HCT116 (cell line): ENCODE results near the gene FAM227B. TPM values are rescaled to one million over a fixed set of nuclear protein-coding genes. Genes with fewer than 3 reads are reported as not detected.

Experiments used
- ATAC-seq: fragments of 200-7000 bp; cut with Tn5 transposase; 2 replicates; pipeline ENCODE4 v1.9.1; 2020; ENCODE audit warnings: mild to moderate bottlenecking, moderate library complexity
- BruUV-seq: library from RNA; stranded (reverse); fragments of 400-500 nt; replicated peaks from 2 replicates; lab custom pipeline; 2021; lab: Mats Ljungman, UMichigan
- CTCF ChIA-PET: fragments of 300-600 bp; sonication (Branson Sonifier 250); formaldehyde crosslinking; loops from one replicate; lab custom pipeline; 2021; ENCODE audit warnings: antibody characterized with exemption; lab: Charles Lee
- POLR2A ChIA-PET: fragments of 300-600, 350-600 bp; sonication (Branson Sonifier 250); formaldehyde crosslinking; loops from one replicate; lab custom pipeline; 2021; ENCODE audit warnings: antibody characterized with exemption; lab: Charles Lee
- RAD21 ChIA-PET, 2 experiments: fragments of 300-600 bp; sonication (Branson Sonifier 250); formaldehyde crosslinking; loops; one replicate each; lab custom pipeline; 2023; ENCODE audit warnings: low total read pairs in 2 of 2; ENCODE audit not compliant: uncharacterized antibody in 2 of 2, unreplicated experiment in 2 of 2, low non-redundant PET in 1 of 2; lab: Charles Lee
- DNase-seq: peaks from one replicate; pipeline ENCODE4 v3.0.0-alpha.2; 2010; ENCODE audit warnings: low read depth, low spot score
- H2AFZ ChIP-seq: fragments of 200-600 bp; shearing (Covaris generic), sonication (generic); 2 replicates; pipeline ENCODE4 v1.6.1; 2017; ENCODE audit warnings: low read depth, mixed run types, mixed read lengths, antibody characterized with exemption, low read length; ENCODE audit not compliant: poor library complexity, severe bottlenecking
- H3K27ac ChIP-seq: 2 replicates; pipeline ENCODE4 v1.5.1; 2012; ENCODE audit warnings: low read depth, low read length
- H3K27me3 ChIP-seq: fragments of 200-600 bp; sonication (generic); 2 replicates; pipeline ENCODE4 v1.6.1; 2016; ENCODE audit warnings: mixed run types, low read length, mixed read lengths; ENCODE audit not compliant: insufficient read depth
- H3K36me3 ChIP-seq, 2 experiments: fragments of 200-500 bp in 1 of 2; fragments of 200-600 bp in 1 of 2; sonication (Bioruptor generic) in 1 of 2; sonication (generic) in 1 of 2; 2 replicates each; pipeline versions ENCODE4 v1.5.1 to v1.6.1; 2014 to 2016; ENCODE audit warnings: low read length in 2 of 2, inconsistent platforms in 1 of 2, mixed read lengths in 1 of 2, mixed run types in 1 of 2; ENCODE audit not compliant: insufficient read depth in 2 of 2, control insufficient read depth in 1 of 2
- H3K4me1 ChIP-seq, 2 experiments: fragments of 200-600 bp in 1 of 2; sonication (generic) in 1 of 2; 2 replicates each; pipeline versions ENCODE4 v1.5.1 to v1.6.1; 2012 to 2017; ENCODE audit warnings: low read length in 2 of 2, inconsistent platforms in 1 of 2, mild to moderate bottlenecking in 1 of 2, mixed read lengths in 1 of 2, mixed run types in 1 of 2, moderate library complexity in 1 of 2; ENCODE audit not compliant: insufficient read depth in 2 of 2, control insufficient read depth in 1 of 2
- H3K4me2 ChIP-seq: fragments of 200-600 bp; sonication (generic); 2 replicates; pipeline ENCODE4 v1.6.1; 2017; ENCODE audit warnings: mixed run types, low read length, mixed read lengths
- H3K4me3 ChIP-seq, 2 experiments: fragments of 200-600 bp in 1 of 2; sonication (generic) in 1 of 2; replicated peaks in 1 of 2; 2 replicates each; pipeline ENCODE4 v1.5.1; 2011 to 2016; ENCODE audit warnings: low read length in 2 of 2, control low read depth in 1 of 2, low read depth in 1 of 2, mild to moderate bottlenecking in 1 of 2, mixed read lengths in 1 of 2, mixed run types in 1 of 2
- H3K79me2 ChIP-seq: fragments of 200-600 bp; sonication (generic); 2 replicates; pipeline ENCODE4 v1.6.1; 2017; ENCODE audit warnings: mild to moderate bottlenecking, mixed run types, low read length, moderate library complexity, mixed read lengths; ENCODE audit not compliant: insufficient read depth
- H3K9ac ChIP-seq: fragments of 200-600 bp; sonication (generic); 2 replicates; pipeline ENCODE4 v1.6.1; 2016; ENCODE audit warnings: low read length, mixed read lengths
- H3K9me2 ChIP-seq: fragments of 200-600 bp; sonication (generic), shearing (Covaris generic); 2 replicates; pipeline ENCODE4 v1.6.1; 2017; ENCODE audit warnings: mixed run types, mild to moderate bottlenecking, moderate library complexity; ENCODE audit not compliant: insufficient read depth
- H3K9me3 ChIP-seq, 2 experiments: fragments of 200-500 bp in 1 of 2; fragments of 200-600 bp in 1 of 2; sonication (Bioruptor generic) in 1 of 2; sonication (generic) in 1 of 2; 2 replicates each; pipeline ENCODE4 v1.6.1; 2014 to 2017; ENCODE audit warnings: low read length in 2 of 2, mixed read lengths in 2 of 2, inconsistent platforms in 1 of 2, low read depth in 1 of 2, mild to moderate bottlenecking in 1 of 2, mixed run types in 1 of 2, moderate library complexity in 1 of 2; ENCODE audit not compliant: control insufficient read depth in 1 of 2, insufficient read depth in 1 of 2
- H4K20me1 ChIP-seq: fragments of 200-600 bp; sonication (generic), shearing (Covaris generic); 2 replicates; pipeline ENCODE4 v1.6.1; 2017; ENCODE audit warnings: mixed run types, mild to moderate bottlenecking, moderate library complexity; ENCODE audit not compliant: insufficient read depth
- CBX3 ChIP-seq: IDR thresholded peaks from 2 replicates; pipeline ENCODE4 v1.6.1; 2012; ENCODE audit warnings: low read depth
- CEBPB ChIP-seq: IDR thresholded peaks from 2 replicates; pipeline ENCODE4 v1.6.1; 2012; ENCODE audit warnings: low read depth
- EZH2 ChIP-seq: fragments of 200-600 bp; sonication (generic); IDR thresholded peaks from 2 replicates; pipeline ENCODE4 v1.6.1; 2017; ENCODE audit warnings: antibody characterized with exemption, mixed run types
- EZH2phosphoT487 ChIP-seq: fragments of 200-600 bp; IDR thresholded peaks from 2 replicates; pipeline ENCODE4 v1.6.1; 2018; ENCODE audit warnings: antibody characterized with exemption, borderline replicate concordance
- FOSL1 ChIP-seq: IDR thresholded peaks from 2 replicates; pipeline ENCODE4 v1.6.1; 2012; ENCODE audit warnings: low read depth
- JUND ChIP-seq: IDR thresholded peaks from 2 replicates; pipeline ENCODE4 v1.6.1; 2012
- RAD21 ChIP-seq: IDR thresholded peaks from 2 replicates; pipeline ENCODE4 v1.6.1; 2012; ENCODE audit warnings: low read depth, mild to moderate bottlenecking
- SIN3A ChIP-seq: IDR thresholded peaks from 2 replicates; pipeline ENCODE4 v1.6.1; 2012; ENCODE audit warnings: low read depth
- SP1 ChIP-seq: IDR thresholded peaks from 2 replicates; pipeline ENCODE4 v1.6.1; 2012; ENCODE audit warnings: low read depth
- SRF ChIP-seq: IDR thresholded peaks from 2 replicates; pipeline ENCODE4 v1.6.1; 2012; ENCODE audit warnings: low read depth
- TCF7L2 ChIP-seq: IDR thresholded peaks from 2 replicates; pipeline ENCODE4 v1.7.0; 2011; ENCODE audit warnings: borderline replicate concordance, inconsistent platforms; ENCODE audit not compliant: insufficient read depth, insufficient read length; ENCODE audit errors: extremely low read depth
- YY1 ChIP-seq: IDR thresholded peaks from 2 replicates; pipeline ENCODE4 v1.6.1; 2011; ENCODE audit warnings: low read length, low read depth, moderate library complexity, mild to moderate bottlenecking; ENCODE audit not compliant: insufficient replicate concordance; ENCODE audit errors: extremely low read depth
- ZFX ChIP-seq: fragments of 450-650 bp; IDR thresholded peaks from 2 replicates; pipeline ENCODE4 v1.6.1; 2017
- ZNF274 ChIP-seq: fragments of 200-500 bp; sonication (Bioruptor generic); IDR thresholded peaks from 2 replicates; pipeline ENCODE4 v1.6.1; 2014; ENCODE audit warnings: mild to moderate bottlenecking, low read depth, low read length, inconsistent platforms
- intact Hi-C: fragments of 100-400 bp; cut with micrococcal nuclease; formaldehyde crosslinking; loops from 2 replicates; pipeline ENCODE4 v1.10.0; 2022
- total RNA-seq: library from RNA; stranded (reverse); gene quantifications from one replicate; pipeline ENCODE4 v1.2.1, GENCODE V29; 2021; ENCODE audit not compliant: unreplicated experiment
- TF ChIP-seq, protein P1 (sequence below): IDR thresholded peaks from 2 replicates; pipeline ENCODE4 v1.6.1; 2012
- TF ChIP-seq, protein P2 (sequence below): IDR thresholded peaks from 2 replicates; pipeline ENCODE4 v1.6.1; 2012
- TF ChIP-seq, protein P3 (sequence below): IDR thresholded peaks from 2 replicates; pipeline ENCODE4 v1.6.1; 2011; ENCODE audit warnings: mild to moderate bottlenecking, low read length, moderate library complexity; ENCODE audit not compliant: insufficient replicate concordance; ENCODE audit errors: extremely low read depth

FAM227B gene
- total RNA-seq, 1 experiment from 2014 or later = 6.9 TPM

DNA sequence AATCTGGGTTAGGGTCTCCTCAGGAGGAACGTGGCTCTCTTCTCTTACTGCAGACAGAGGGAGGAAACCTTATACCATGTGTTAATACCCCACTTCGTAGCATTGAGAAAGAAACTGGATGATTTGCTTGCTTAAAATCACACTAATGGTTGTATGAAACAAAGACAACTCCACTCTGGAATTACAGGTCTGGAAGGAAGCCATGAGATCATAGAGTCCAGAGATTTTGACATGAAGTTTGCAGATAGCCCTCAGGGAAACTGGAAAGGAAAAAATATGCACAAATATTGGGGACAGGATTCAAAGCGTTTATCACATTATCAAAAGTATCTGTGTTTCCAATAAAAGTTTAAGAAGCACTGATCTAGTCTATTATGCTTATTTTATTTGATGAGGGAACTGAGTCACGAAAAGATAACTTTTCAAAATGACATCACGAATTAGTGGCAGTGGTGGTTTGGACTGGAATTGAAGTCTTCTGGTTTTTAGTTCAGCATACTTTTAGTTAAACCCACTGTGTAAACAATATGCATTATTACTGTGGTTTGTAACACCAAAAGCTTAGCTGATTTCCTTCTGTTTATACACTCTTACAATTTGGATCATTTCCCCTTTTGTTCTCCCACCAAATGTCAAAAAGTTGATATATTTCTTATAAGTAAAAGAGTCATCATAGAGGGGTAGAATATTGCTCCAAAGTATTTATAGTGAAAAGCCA is 180.8 kb downstream of the FAM227B start:
- no peaks in the 10 kb centered on the region for H3K27me3 ChIP-seq
- no peak overlapping the region for H3K4me2 ChIP-seq
- H3K4me3 ChIP-seq = no peak overlapping the region
- H4K20me1 ChIP-seq = no peaks in the 10 kb centered on the region
- ChIA-PET CTCF (no interaction called here), RAD21 (no interaction called here), POLR2A (no interaction called here)
- H3K27ac ChIP-seq = no peak overlapping the region
- DNase-seq (no peak), ATAC-seq (no peak)
- H3K79me2 ChIP-seq = no peaks in the 10 kb centered on the region
- TF ChIP-seq TCF7L2 = no peak
- no peak for TF ChIP-seq ZNF274
- no peak for TF ChIP-seq EZH2phosphoT487
- no peak for TF ChIP-seq FOSL1
- no peak for TF ChIP-seq CEBPB
- TF ChIP-seq SRF = no peak
- TF ChIP-seq, protein P1, sequence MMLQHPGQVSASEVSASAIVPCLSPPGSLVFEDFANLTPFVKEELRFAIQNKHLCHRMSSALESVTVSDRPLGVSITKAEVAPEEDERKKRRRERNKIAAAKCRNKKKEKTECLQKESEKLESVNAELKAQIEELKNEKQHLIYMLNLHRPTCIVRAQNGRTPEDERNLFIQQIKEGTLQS = no peak
- H3K9me3 ChIP-seq = no peaks in the 10 kb centered on the region
- intact Hi-C loops = no loop called here
- H2AFZ ChIP-seq = no peak overlapping the region
- H3K36me3 ChIP-seq = no peaks in the 10 kb centered on the region
- H3K9me2 ChIP-seq = no peaks in the 10 kb centered on the region
- no peaks in the 10 kb centered on the region for H3K4me1 ChIP-seq
- H3K9ac ChIP-seq = no peak overlapping the region
- no TSS peak for BruUV-seq

DNA sequence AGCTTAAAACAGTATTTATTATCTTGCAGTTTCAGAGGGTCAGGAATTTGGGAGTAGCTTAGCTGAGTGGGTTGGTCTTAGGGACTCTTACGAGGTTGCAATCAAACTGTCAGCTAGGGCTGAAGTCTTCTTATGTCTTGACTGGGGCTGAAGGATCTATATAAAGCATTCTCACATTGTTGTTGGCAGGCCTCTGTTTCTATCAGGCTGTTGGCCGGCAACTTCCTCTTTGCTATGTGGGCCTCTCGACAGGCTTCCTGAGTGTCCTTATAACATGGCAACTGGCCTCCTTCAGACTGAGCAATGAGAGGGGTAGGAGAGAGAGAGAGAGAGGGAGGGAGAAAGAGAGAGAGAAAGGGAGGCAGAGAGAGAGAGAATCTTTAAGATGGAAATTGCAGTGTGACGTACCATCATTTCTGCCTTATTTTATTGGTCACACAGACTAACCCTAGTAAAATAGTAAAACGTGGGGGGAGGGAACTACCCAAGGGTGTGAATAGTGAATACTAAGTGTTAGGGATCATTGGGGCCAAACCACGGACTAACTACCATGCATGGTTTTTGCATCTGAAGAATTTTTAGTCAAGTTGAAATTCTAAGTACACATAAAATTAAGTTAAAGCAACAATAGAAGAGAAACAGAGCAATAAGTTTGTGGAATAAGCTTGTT is 181.5 kb downstream of the FAM227B start:
- Histone ChIP-seq H3K9me2 (no peaks in the 10 kb centered on the region), H4K20me1 (no peaks in the 10 kb centered on the region), H3K4me2 (no peak overlapping the region), H3K27me3 (no peaks in the 10 kb centered on the region), H3K9me3 (no peaks in the 10 kb centered on the region), H3K27ac (no peak overlapping the region), H2AFZ (no peak overlapping the region), H3K4me1 (no peaks in the 10 kb centered on the region), H3K9ac (no peak overlapping the region), H3K79me2 (no peaks in the 10 kb centered on the region), H3K36me3 (no peaks in the 10 kb centered on the region), H3K4me3 (no peak overlapping the region)
- TF ChIP-seq SIN3A (no peak), CBX3 (no peak), FOSL1 (no peak), ZFX (no peak), SP1 (no peak), EZH2phosphoT487 (no peak), SRF (no peak), TCF7L2 (no peak), YY1 (no peak), RAD21 (no peak), EZH2 (no peak), JUND (no peak)
- TF ChIP-seq, protein P2, sequence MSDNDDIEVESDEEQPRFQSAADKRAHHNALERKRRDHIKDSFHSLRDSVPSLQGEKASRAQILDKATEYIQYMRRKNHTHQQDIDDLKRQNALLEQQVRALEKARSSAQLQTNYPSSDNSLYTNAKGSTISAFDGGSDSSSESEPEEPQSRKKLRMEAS = no peak
- TF ChIP-seq, protein P3, sequence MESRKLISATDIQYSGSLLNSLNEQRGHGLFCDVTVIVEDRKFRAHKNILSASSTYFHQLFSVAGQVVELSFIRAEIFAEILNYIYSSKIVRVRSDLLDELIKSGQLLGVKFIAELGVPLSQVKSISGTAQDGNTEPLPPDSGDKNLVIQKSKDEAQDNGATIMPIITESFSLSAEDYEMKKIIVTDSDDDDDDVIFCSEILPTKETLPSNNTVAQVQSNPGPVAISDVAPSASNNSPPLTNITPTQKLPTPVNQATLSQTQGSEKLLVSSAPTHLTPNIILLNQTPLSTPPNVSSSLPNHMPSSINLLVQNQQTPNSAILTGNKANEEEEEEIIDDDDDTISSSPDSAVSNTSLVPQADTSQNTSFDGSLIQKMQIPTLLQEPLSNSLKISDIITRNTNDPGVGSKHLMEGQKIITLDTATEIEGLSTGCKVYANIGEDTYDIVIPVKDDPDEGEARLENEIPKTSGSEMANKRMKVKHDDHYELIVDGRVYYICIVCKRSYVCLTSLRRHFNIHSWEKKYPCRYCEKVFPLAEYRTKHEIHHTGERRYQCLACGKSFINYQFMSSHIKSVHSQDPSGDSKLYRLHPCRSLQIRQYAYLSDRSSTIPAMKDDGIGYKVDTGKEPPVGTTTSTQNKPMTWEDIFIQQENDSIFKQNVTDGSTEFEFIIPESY = no peak
- DNase-seq (no peak), ATAC-seq (no peak)
- intact Hi-C loops = no loop called here
- BruUV-seq = no TSS peak
- POLR2A ChIA-PET = no interaction called here
- RAD21 ChIA-PET = no interaction called here
- CTCF ChIA-PET = no interaction called here
